Thyroid gland (tissue), 4 donors: ENCODE data around the gene TOX3.

ENCODE experiments used
- POLR2A ChIP-seq, 2 donors: fragments of 450-650 bp; IDR thresholded peaks; one replicate each; pipeline ENCODE4 v1.6.1; 2017; ENCODE audit warnings: antibody characterized with exemption in 2 of 2, mild to moderate bottlenecking in 2 of 2, moderate library complexity in 1 of 2
- TF ChIP-seq, protein P1 (sequence below), 6 experiments: fragments of 200-600 bp in 3 of 6; fragments of 450-650 bp in 3 of 6; sonication (generic) in 3 of 6; IDR thresholded peaks; one replicate each; pipeline ENCODE4 v1.5.1; 2016 to 2019; ENCODE audit warnings: antibody characterized with exemption in 6 of 6, mild to moderate bottlenecking in 2 of 6, inconsistent platforms in 1 of 6, moderate library complexity in 1 of 6

DNA sequence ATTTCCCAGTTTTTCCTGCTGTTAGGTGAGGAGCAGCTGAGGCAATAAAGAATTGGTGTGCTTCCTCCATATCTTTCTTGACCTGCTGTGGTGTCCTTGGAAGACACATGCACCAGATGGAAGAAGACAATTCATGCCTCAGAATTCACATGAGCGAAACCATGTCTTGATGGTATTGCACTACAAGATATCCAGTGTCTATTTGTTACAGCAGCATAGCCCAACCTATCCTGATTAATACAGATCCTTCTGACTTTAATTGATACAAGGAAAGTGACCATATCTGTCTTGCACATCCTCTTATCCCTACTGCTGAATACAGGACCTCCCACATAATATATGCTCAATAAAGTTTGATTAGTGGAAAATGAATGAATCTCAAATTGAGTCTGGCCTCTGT lies 9.1 kb upstream of the TOX3 start:
- TF ChIP-seq, protein P1, sequence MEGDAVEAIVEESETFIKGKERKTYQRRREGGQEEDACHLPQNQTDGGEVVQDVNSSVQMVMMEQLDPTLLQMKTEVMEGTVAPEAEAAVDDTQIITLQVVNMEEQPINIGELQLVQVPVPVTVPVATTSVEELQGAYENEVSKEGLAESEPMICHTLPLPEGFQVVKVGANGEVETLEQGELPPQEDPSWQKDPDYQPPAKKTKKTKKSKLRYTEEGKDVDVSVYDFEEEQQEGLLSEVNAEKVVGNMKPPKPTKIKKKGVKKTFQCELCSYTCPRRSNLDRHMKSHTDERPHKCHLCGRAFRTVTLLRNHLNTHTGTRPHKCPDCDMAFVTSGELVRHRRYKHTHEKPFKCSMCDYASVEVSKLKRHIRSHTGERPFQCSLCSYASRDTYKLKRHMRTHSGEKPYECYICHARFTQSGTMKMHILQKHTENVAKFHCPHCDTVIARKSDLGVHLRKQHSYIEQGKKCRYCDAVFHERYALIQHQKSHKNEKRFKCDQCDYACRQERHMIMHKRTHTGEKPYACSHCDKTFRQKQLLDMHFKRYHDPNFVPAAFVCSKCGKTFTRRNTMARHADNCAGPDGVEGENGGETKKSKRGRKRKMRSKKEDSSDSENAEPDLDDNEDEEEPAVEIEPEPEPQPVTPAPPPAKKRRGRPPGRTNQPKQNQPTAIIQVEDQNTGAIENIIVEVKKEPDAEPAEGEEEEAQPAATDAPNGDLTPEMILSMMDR (IDR thresholded peaks at IDR 0.05), result no peak
- no peak for TF ChIP-seq POLR2A (IDR thresholded peaks at IDR 0.05)
